Activated CD4-positive, alpha-beta T cell treated with anti-CD3 and anti-CD28 coated beads, Interleukin-2, amount 50 U/mL, for 4 hours (primary cell): ENCODE measurements around the gene RAB37.

Experiments
- DNase-seq, 2 experiments: peaks; one replicate each; pipeline ENCODE4 v3.0.0-alpha.2; 2020

RAB37 gene, protein sequence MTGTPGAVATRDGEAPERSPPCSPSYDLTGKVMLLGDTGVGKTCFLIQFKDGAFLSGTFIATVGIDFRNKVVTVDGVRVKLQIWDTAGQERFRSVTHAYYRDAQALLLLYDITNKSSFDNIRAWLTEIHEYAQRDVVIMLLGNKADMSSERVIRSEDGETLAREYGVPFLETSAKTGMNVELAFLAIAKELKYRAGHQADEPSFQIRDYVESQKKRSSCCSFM

DNA sequence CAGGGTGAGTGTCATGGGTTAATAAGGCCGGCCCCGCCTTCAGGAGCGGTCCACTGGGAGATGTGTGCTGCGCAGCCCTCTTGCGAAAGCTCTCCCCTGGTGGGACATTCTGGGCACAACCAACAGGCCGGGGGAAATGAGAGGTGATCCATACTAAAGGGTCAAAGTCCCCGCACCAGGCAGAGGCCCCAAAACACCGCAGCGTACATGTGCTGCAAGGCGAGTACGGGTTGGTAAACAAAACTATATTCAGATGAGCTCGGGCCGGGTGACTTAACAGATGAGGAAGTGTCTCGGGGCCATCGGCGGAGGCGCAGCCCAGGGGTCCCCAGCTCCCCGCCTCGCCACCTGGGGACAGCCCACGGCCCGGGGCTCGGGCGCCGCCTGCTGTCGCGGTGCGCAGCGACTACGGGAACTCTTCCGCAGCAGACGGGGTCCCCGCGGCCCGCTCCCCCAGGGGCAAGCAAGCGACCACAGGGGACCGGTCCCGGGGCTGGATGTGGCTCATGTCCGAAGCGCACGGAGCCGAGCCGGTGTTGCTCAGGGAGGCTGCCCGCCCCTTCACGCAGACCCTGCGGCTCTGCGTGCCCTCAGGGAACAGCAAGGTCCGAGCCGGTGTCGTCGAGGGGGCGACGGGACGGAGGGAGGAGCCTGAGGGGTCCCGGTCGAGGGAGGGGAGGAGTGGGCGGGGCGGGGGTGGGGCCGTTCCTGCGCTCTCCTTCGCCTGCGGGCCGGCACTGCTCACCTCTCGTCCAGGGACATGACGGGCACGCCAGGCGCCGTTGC lies at the start of gene RAB37:
TSS of gene RAB37 (plus strand) at position 744 of the 786 bp plus-strand sequence. CDS start at position 761, 17 bp downstream.
- peak in 1 of 2 experiments; percentile 25 for DNase-seq

DNA sequence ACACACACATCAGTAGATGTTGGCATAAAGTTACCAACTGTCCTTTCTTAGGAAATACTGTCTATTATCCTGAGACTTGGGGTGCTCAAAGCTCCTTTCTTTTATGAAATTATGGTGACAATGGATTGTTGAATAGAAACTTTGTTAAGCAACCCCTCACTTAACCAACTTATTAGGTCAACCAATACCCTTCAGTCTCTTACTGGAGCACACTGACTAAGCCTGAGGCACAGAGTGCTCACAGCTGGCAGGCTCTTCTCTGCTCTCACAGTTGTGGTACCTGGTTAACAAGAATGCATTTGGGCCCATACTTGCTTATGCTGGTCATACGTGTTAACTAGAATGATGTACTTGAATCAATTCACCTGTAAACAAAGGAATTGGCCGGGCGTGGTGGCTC lies 49.2 kb upstream of the RAB37 start:
- DNase-seq = no peak

DNA sequence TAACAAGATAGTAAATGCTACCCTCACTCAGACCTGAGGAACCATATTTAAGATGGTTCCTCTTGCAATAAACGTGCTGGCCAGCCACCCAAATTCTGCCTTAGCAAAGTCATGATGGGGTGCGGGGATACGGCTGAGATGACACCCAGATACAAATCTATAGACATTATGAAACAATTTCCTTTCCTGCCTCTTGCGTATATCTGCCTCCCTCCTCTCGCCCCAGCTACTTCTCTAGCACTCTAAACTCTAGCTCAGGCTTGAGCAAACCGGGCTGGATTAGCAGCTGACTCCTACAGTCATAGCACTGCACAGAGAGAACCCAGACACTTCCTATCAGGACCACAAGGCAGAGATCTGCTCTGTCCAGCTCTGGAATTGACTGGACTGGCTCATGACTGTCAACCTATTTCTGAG lies 46.6 kb upstream of the RAB37 start:
- no peak for DNase-seq

DNA sequence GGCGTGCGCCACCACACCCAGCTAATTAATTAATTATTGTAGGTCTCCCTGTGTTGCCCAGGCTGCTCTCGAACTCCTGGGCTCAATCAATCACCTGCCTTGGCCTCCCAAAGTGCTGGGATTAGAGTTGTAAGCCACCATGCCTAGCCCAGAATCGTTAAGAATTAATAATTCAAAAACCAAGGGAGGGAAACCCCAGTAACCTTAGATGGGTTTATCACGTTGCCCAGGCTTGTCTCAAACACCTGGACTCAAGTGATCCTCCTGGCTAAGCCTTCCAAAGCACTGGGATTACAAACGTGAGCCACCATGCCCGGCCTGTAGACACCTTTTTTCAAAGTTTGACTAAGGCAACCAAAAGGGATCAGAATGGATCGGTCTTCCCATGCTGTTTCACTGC lies 45.9 kb upstream of the RAB37 start:
- DNase-seq = no peak

DNA sequence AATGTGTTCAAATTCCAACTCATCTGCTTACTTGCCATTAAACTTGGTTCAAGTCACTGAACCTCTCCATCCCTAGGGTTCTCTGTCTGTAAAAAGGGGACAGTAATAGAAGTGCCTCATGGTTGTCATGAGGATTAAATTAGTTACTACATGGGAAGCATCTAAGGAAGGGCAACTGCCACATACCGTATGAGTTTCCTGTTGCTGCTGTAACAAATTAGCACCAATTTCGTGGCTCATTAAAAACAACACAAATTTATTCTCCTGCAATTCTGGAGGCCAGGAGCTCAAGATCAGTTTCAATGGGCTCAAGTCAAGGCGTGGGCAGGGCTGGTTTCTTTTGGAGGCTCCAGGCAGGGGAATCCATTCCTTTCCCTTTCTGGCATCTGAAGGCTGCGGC lies 43.0 kb upstream of the RAB37 start:
- DNase-seq = no peak

DNA sequence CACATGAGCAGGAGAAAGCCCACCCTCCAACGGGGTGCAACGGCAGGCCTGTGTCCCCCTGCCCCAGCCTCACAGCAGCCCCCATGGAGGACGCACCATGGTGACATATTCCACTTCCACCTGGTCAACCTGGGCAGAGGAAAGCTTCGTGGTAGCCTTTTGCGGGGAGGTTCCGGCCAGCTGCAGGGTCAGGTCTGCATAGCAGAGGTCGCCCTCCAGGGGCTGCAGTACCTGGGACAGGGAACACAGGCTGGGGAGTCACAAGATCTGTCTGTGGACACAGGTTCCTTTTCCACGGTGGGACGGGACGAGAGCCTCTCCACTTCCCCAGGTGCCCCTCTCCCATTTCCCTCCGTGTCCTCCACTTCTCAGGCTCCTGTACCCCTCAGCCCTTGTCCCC lies 41.4 kb upstream of the RAB37 start:
- no peak for DNase-seq

DNA sequence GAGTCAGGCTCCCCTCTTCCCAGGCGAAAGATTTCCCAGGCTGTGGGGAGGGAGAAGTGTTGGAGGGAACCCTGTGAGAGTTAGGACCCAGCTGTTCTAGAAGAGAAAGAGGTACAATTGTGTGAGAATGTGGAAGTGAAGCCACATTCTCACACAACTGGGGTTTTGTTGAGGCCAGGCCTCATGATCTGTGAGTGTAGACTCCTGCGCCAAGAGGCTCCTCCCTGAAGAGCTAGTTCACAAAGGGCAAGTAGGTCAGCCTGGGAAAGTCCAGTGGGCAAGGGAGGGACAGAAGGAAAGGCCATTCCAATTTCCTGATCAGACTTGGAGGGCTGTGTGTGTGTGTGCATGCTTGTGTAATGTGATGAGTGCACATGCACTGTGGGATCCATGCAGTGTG lies 39.5 kb upstream of the RAB37 start:
- DNase-seq = no peak

DNA sequence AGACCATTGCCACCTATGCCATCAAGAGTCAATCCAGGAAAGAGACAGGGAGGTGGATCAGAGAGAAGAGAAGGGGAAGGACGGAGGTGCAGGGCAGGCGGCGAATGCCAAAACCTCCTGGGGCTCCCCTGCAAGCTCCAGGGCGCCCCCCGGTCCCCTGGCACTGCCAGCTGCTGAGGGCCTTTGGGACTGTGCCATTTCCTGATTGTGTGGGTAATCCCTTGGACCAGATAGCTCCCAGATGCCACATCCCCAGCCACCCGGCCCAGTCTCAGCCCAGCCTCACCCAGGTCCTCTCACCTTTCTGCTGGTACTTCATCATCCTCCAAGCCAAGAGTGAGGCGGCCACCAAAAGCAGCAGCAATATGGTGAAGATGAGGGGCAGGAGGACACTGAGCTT lies 39.0 kb upstream of the RAB37 start:
- no peak for DNase-seq

DNA sequence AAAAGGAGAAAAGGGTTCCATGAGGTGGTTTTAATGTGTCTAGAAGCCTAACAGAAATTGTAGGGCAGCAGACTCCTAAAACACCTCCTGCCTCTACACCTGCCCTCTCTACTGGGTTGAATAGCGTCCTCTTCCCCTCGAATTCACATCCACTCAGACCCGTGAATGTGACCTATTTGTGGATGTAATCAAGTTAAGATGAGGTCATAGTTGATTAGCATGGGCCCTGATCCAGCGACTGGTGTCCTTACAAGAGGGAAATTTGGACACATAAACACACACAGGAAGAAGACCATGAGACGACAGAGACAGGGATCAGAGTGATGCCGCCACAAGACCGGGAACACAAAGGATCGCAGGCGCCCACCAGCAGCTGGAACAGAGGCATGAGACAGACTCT lies 37.8 kb upstream of the RAB37 start:
- DNase-seq = no peak

DNA sequence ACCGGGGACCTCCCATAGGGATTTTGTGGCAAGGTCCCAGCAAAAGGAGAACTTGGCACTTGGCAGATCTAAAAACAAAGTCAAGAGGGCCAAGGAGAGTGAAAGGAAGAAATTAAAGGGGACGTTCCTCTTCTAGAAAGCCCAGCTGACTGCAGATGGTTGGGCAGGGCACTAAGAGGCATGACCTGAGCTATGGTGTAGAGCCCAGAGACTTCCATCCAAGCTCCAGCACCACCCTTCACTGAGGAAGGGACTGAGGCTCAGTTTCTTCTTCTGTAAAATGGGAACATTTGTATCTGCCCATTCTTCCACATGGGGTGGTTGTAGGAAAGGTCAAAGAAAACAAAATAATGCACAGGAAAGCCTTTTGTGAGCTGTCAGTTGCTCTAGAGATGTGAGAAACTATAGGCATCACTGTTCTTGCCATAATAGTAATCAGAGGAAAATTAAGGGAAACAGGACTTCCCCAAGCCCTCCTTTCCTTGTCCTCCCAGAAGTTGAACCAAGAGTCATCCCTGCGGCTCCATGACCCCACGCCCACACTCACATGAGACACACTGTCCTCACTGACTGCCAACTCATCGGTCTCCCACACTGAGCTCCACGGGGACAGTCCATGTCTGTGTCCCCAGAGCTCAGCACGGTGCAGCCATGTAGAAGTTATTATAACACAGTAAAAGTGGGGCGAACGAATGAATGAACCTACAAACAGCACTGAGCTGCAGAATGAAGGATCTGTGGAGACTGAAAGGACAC lies 34.8 kb upstream of the RAB37 start:
- no peak for DNase-seq

DNA sequence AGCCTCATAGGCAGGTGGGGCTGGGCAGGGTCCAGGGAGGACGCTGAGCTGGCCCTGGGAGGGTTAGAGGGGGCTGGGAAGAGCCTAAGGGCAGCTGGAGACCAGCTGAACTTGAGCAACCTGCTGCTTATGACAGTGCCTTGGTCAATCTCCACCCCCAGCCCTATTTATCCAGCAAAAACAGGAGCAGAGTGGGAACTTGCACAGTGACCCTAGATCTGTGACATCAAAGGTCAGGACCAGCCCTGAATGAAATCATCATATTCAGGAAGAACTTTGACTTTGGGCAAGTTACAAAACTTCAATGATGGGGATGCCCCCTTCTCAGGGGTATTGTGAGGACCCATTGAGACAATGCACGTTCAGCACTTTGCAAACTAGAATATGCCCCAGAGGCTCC lies 33.7 kb upstream of the RAB37 start:
- no peak for DNase-seq

DNA sequence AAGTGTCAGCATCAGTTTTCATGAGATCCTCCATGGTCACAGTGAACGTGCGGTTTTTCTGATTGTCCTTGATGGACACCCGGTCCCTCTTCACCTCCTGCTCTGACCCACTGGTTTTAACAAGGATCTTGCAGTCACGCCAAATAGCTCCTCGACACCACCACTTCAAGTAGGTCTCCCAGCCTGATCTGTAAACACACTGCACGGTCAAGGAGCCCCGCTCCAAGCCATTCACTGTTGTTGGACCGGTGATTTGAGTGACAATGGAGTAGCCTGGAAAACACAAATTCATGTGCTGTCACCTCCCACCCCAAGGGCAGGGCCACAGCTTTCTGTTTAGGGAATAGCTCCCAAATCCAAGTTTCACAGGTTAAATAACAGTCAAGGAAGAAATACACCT lies 32.5 kb upstream of the RAB37 start:
- no peak for DNase-seq

DNA sequence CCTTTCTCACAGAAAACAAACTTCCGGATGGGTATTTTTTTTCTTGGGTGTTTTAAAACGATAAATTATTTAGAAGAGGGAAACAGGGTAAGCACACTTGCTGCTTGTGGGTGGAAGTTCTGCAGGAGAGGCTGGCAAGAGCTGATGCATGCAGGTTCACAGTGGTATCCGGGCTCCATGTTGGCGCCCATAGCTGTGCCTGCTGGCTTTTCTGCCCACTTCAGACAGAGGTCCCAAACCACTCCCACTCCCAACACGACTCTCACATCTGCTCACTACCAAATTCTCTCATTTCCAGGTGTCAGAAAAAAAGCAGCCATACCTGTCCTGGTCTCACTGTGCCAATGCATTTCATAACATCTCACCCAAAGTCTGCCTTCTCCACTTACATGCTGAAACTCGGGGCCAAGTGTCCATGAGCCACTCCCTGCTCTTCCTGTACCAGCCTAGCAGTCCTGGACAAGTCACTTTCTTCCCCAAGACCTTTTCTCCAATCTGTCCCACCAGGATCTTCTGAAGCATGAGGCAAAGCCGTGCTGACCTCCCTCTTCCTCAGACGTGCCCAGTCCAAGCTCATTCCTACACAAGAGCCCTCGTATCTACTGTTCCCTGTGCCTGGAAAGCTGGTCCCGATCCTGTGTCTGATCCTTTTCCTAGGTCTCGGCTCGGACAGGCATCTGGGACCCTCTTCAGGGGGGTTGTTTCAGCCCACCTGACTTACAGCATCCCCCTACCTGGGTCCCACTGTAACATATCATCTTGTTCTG lies 25.8 kb upstream of the RAB37 start:
- DNase-seq = no peak

DNA sequence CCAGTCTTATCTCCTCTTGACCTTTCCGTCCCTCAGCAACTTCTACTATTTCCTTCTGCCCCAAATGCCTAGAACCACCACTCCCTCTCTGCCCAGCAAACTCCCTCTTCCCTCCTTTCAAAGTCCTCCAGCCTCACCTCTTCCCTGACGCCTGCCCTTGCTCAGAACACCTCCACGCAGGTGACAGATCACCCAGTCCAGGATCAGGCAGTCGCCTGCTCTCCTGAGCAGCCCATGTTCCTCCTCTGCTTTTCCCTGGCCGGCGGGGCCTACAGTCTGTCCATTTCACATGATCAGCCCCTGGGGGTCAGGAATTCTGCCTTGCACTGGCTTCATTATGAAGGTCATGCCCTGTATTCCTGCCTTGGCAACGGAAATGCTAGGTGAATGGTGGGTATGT lies 24.8 kb upstream of the RAB37 start:
- DNase-seq = no peak

DNA sequence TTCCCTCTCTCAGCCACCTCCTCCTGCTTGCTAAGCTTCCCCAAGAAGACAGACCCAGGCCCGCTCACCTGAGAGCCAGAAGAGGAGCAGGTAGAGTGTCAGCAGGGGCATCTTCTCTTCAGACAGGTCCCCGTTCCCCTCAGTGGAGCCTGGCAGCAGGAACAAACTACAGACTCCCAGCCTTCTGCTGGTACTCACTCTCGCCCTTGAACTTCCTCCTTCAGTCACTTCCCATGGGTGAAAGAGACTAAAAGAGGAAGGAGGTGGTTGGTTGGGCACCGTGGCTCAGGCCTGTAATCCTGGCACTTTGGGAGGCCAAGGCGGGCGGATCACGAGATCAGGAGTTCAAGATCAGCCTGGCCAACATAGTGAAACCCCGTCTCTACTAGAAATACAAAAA lies 24.3 kb upstream of the RAB37 start, which contains the start of gene CD300LF:
TSS of gene CD300LF (minus strand) at position 168 of the 400 bp plus-strand sequence. CDS start at position 111, 57 bp downstream.
- no peak for DNase-seq

DNA sequence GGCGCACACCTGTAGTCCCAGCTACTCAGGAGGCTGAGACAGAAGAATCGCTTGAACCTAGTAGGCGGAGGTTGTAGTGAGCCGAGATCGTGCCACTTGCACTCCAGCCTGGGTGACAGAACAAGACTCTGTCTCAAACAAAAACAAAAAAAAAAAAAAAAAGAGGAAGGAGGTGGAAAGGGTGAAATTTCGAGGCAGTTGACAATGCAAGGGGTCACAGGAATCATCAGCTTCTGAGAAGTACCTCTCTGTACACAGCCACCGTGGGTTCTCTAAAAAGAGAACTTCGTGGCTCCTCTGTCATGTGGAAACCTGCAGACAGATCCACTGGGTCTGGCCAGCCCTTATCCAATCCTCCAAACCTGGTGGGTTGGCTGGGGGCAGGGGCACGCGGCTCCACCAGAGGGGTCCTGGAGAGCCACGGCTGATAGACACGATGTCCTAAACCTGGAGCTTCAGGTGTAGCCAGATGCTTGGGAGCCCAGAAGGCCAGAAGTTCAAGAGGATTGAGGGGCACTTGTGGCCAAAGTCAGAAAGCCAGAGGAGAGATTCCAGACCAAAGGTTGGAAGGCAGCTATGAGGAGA lies 23.8 kb upstream of the RAB37 start:
- no peak for DNase-seq

DNA sequence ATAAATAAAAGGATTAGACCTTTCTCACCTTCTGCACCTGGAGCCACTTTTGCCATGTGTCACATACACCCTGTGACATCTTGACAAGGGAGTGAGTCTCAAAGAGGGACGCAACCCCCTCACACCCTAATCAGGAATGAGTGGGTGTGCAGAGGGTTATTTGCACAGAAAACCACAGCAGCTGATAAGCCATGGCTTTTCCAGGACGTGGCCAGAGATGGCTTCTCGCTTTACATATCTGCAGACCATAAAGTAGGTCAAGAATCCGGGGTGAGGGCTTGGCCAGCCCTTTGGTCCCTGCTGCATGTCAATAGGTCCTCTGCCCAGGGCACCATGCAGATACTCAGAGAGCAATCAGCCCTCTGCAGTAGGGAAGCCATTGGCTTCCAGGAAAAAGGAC lies 21.9 kb upstream of the RAB37 start:
- DNase-seq = no peak

DNA sequence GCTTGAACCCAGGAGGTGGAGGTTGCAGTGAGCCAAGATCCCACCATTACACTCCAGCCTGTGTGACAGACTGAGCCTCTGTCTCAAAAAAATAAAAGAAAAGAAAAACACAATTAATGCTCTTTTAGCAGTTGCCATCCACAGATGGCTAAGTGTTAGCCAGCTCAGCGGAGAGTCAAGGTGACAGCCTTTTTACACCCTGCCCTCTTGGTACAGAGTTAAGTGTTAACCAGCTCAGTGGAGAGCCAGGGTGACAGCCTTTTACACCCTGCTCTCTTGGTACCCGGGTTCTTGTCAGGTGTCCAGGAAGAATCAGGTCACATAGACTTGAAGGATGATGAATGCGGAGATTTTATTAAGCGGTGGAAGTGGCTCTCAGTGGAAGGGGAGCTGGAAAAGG lies 16.6 kb upstream of the RAB37 start:
- no peak for DNase-seq

DNA sequence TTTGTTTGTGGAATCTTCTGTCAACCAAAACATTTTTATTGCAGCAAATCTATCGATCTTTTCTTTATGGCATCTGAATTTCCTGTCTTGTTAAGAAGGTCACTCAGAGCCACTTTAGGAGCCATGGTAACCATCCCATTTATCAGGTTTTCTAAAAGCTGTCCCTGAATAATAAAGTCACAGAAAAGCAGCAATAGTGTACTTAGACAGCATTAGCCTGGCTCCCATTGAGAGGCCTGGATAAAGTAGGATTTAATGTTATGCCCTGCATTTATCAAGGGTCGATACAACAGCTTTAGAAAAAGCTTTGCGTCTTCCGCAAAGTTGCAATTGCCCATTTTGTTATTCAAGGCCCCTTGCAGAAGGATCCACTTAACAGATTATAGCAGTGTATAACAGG lies 14.3 kb upstream of the RAB37 start:
- DNase-seq = no peak

DNA sequence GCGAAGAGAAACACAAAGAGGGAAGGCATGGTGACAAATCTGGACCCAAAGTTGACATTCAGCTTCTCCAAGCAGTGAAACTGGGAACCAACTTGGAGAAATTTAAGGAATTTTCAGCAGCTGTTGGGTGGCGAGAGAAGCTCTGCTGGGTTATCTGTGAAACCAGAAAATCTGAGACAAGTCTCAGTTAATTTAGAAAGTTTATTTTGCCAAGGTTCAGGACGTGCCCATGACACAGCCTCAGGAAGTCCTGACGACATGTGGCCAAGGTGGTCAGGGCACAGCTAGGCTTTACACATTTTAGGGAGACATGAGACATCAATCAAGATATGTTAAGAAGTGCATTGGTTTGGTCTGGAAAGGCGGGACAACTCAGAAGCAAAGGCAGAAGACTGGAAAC lies 13.2 kb upstream of the RAB37 start:
- no peak for DNase-seq

DNA sequence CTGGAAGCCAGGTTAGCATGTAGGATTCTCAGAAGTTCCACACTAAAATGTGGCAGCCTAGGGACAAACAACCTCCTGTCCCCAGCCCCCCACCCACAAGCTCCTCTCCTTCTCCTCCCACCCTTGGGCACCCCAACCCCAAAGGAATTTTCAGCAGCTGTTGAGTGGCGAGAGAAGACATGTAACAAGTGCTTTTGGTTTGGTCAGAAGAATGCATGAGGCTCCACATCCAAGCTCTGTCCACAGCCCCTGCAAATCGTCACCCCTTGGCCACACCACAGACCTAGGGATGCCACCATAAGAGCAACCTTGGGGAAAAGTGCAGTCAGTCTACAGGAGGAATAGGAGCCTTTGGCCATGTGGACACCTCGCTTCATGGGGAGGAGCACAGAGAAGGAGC lies 11.9 kb upstream of the RAB37 start:
- no peak for DNase-seq

DNA sequence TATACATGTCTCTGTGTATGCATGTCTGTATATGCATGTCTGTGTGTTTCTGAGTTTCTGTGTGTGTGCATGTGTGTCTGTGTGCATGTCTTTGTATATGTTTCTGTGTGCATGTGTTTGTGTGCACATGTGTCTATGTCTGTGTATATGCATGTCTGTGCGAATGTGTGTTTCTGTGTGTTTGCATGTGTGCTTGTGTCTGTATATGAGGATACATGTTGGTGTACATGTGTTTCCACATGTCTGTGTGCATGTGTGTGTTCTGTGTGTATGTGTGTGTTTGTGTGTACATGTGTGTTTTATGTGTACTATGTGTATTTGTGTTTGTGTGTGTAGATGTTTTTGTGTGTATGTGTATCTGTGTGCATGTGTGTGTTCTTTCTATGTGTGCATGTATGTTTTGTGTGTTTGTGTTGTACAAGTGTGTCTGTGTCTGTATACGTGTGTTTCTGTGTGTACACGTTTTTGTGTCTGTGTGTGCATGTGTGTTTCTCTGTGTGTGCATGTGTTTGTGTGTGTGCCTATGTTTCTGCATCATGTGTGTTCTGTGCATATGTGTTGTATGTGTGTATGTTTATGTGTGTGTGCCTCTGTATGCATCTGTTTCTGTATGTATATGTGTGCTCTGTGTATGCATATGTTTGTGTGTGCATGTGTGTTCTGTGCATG lies 8.9 kb upstream of the RAB37 start:
- no peak for DNase-seq
